Left ventricle myocardium inferior (tissue), 1 donor: ENCODE data around the gene MMP14. TPM values are rescaled to one million over a fixed set of nuclear protein-coding genes. Genes with fewer than 3 reads are reported as not detected.
"Not testable (repeated sequence)": the region's sequence is repeated elsewhere in the genome, so short reads cannot be mapped to it uniquely, and the experiment has no call there.

Experiments
- DNase-seq: peaks from one replicate; pipeline ENCODE4 v3.0.0-alpha.2; 2020
- H3K27ac ChIP-seq: fragments of 200-600 bp; replicated peaks from 2 replicates; pipeline ENCODE4 v1.8.0; 2021
- H3K27me3 ChIP-seq: fragments of 200-600 bp; 2 replicates; pipeline ENCODE4 v1.8.0; 2021; ENCODE audit warnings: low read depth
- H3K36me3 ChIP-seq: fragments of 200-600 bp; 2 replicates; pipeline ENCODE4 v1.8.0; 2021
- H3K4me1 ChIP-seq: fragments of 200-600 bp; 2 replicates; pipeline ENCODE4 v1.8.0; 2021
- H3K4me3 ChIP-seq: fragments of 200-600 bp; 2 replicates; pipeline ENCODE4 v1.8.0; 2021; ENCODE audit warnings: mild to moderate bottlenecking, moderate library complexity
- H3K9me3 ChIP-seq: fragments of 200-600 bp; replicated peaks from 2 replicates; pipeline ENCODE4 v1.8.0; 2021
- intact Hi-C: fragments of 100-400 bp; cut with micrococcal nuclease; formaldehyde crosslinking; loops from one replicate; pipeline ENCODE4 v1.11.0; 2022
- total RNA-seq: library from RNA; stranded (reverse); fragmentation: NEBNext Ultra II Directional; extraction: Animal tissue kit (Norgen Biotek cat#: 25700); gene quantifications from one replicate; pipeline ENCODE4 v1.2.1, GENCODE V29; 2021
- TF ChIP-seq, protein P1 (sequence below): fragments of 200-600 bp; IDR thresholded peaks from 2 replicates; pipeline ENCODE4 v1.8.0; 2021; ENCODE audit warnings: antibody characterized with exemption, mild to moderate bottlenecking, borderline replicate concordance
- donor health status: DM: no; HTN: yes; CAD: no; lungs with severe emphysema.

MMP14 gene
- total RNA-seq, 1 donor from 2014 or later: 22.1 TPM

DNA sequence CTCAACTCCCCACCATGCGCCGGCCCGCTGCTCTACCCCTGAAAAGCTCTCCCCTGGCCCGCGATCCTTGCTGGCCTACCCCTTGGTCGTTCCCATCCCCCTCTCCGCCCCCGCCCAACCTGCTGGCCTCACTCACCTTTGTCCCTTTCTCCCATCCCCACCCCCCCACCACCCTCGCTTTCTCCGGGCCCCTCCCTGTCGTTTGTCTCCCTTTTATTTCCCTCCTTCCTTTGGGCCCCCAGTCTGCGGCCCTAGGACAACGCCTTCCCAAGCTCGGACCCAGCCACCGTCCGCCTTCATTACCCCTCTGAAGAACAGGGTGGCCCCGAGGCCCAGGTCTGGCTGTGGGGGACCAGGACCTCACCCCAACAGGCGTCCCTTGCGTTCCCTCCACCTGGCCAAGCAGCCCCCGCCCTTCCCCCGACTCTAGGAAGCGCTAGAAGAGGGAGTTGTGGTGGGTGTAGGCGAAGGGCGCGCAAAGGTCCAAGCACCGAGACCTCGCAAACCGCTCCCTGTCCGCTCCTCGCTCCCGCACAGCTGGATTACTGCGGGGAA lies 14.3 kb upstream of the MMP14 start:
- Histone ChIP-seq H3K27ac (peak overlapping the region; percentile 24), H3K4me1 (peaks cover 39% of the 10 kb centered on the region), H3K4me3 (peak overlapping the region; percentile 62), H3K9me3 (no peaks in the 10 kb centered on the region), H3K36me3 (no peaks in the 10 kb centered on the region), H3K27me3 (no peaks in the 10 kb centered on the region)
- no peak for DNase-seq
- TF ChIP-seq, protein P1, sequence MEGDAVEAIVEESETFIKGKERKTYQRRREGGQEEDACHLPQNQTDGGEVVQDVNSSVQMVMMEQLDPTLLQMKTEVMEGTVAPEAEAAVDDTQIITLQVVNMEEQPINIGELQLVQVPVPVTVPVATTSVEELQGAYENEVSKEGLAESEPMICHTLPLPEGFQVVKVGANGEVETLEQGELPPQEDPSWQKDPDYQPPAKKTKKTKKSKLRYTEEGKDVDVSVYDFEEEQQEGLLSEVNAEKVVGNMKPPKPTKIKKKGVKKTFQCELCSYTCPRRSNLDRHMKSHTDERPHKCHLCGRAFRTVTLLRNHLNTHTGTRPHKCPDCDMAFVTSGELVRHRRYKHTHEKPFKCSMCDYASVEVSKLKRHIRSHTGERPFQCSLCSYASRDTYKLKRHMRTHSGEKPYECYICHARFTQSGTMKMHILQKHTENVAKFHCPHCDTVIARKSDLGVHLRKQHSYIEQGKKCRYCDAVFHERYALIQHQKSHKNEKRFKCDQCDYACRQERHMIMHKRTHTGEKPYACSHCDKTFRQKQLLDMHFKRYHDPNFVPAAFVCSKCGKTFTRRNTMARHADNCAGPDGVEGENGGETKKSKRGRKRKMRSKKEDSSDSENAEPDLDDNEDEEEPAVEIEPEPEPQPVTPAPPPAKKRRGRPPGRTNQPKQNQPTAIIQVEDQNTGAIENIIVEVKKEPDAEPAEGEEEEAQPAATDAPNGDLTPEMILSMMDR: no peak
- intact Hi-C loops: no loop called here

DNA sequence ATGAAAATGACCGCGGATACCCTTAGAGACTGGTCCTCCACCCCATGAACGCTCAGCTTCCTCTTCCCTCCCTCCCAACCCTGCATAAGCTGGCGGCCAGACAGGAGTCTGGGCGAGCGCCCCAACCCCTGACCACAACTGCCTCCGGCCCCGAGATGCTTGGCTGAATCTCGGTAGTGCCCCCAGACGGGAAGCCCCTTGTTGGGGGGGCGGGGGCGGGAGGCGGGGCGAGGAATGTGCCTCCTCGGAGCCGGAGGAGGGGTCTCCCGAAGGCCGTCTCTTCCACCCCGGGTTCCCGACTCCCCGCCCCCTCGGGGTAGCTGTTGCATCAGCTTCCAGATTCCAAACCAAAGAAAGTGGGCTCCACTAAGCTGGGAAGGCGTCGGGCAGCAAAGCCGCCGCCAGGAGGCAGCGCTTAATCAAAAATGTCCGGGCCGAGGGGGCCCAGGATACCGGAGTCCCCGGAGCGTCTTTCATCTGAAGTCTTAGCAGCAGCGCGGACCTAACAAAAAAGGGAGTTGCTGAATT lies 13.8 kb upstream of the MMP14 start:
- TF ChIP-seq, protein P1: peak; percentile 94
- Histone ChIP-seq H3K4me3 (peak overlapping the region; percentile 62), H3K9me3 (no peaks in the 10 kb centered on the region), H3K36me3 (no peaks in the 10 kb centered on the region), H3K27ac (peak overlapping the region; percentile 24), H3K4me1 (peaks cover 39% of the 10 kb centered on the region), H3K27me3 (no peaks in the 10 kb centered on the region)
- intact Hi-C loops: no loop called here
- DNase-seq: peak; percentile 74

DNA sequence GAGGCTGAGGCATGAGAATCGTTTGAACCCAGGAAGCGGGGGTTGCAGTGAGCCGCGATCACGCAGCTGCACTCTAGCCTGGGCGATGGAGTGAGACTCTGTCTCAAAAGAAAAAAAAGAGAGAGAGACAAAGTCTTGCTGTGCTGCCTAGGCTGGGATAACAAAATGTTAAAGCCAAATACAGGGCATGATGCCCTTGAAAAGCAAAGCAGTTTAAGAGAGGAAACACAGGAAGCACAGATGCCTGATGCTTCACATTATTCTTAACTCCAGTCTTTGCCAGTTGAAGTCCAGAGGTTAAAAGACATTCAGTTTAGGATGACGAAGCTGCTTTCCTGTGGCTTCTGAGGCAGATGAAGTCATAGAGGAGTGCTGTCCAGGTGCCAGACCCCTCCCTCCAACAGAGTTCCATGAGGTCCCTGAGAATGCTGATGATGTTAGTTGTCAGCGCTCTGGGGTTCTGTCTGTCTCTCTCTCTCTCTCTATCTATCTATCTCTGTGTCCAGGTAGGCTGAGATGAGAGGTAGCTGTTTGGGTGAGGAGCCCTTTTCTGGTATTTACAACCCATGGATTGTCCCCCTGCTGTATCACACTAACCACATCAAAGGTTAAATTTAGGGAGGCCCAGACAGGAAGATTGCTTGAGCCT lies 11.6 kb upstream of the MMP14 start:
- Histone ChIP-seq H3K36me3 (no peaks in the 10 kb centered on the region), H3K4me1 (peaks cover 26% of the 10 kb centered on the region), H3K27ac (no peak overlapping the region), H3K27me3 (no peaks in the 10 kb centered on the region), H3K4me3 (no peak overlapping the region), H3K9me3 (no peaks in the 10 kb centered on the region)
- TF ChIP-seq, protein P1: no peak
- intact Hi-C loops: no loop called here
- DNase-seq: no peak

DNA sequence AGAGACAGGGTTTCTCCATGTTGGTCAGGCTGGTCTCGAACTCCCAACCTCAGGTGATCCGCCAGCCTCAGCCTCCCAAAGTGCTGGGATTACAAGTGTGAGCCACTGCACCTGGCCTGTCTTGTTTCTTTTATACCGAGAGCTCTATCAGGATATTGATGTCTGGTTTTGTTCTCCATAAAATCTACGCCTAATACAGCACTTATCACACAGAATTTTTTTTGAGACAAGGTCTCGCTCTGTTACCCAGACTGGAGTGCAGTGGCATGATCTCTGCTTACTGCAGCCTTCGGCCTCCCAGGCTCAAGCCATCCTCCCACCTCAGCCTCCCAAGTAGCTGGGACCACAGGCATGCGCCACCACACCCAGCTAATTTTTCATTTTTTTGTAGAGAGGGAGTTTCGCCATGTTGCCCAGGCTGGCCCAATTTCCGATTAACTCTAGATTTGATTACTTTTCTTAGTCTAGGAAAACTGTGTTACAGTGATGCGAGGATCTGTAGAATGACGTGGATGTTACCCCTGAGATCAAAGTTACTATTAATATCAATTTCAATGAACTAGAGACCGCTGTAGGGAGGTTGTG lies 7.2 kb upstream of the MMP14 start:
- intact Hi-C loops, DNase-seq: not testable (repeated sequence)
- peak overlapping the region; percentile 89 for H3K27ac ChIP-seq

DNA sequence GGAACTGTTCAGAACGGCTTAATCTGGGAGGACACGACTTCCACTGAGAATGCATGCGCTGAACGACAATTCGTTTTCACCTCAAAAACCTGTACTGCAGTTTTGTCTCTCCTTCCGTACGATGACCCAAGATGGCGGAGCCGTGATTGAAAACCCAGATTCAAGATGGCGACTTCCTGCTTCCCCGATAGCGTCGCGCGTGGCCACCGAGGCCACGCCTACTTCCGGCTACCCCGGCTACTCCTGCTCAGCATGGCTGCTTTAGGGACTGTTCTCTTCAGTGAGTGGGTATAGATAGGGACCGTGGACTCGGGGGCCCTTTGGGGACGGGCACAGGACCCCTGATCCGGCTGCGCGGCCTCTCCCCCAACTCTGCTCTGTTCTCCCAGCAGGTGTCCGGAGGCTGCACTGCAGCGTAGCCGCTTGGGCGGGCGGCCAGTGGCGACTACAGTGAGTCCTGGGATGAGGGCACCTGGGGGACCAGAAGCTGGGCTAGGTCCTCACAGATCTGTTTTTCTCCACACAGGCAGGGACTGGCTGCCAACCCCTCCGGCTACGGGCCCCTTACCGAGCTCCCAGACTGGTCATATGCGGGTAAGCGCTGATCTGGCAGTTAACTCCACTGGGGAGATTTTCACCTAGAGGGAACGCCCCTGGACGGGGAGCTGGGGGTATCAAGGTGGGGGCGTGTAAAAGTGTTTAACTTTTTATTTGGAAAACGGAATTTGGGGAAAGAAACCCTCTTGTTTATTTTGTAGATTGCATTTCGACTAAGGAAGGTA lies 6.5 kb upstream of the MMP14 start, which contains the start of gene MRPL52:
TSS of gene MRPL52 (plus strand) at position 227 of the 782 bp plus-strand sequence. CDS start at position 253, 26 bp downstream.
- peaks cover 17% of the 10 kb centered on the region for H3K36me3 ChIP-seq
- TF ChIP-seq, protein P1: no peak
- H3K4me3 ChIP-seq: peak within 1 kb of the TSS; percentile 98
- peak; percentile 89 for DNase-seq
- H3K9me3 ChIP-seq: no peaks in the 10 kb centered on the region
- no peaks in the 10 kb centered on the region for H3K27me3 ChIP-seq
- H3K4me1 ChIP-seq: peaks cover 12% of the 10 kb centered on the region
- intact Hi-C loops: no loop called here
- peak within 1 kb of the TSS; percentile 89 for H3K27ac ChIP-seq

More for the DNA sequence above, 7.2 kb upstream of the MMP14 start:
- peaks cover 10% of the 10 kb centered on the region for H3K36me3 ChIP-seq
- peak overlapping the region; percentile 98 for H3K4me3 ChIP-seq
- H3K9me3 ChIP-seq, H3K27me3 ChIP-seq: not testable (repeated sequence)
- peaks cover 12% of the 10 kb centered on the region for H3K4me1 ChIP-seq
